Calu3 (cell line): ENCODE measurements around the gene PDGFB. TPM values are rescaled to one million over a fixed set of nuclear protein-coding genes. Genes with fewer than 3 reads are reported as not detected.

ENCODE experiments used
- BruUV-seq: library from RNA; stranded (reverse); fragments of 400-500 nt; replicated peaks from 2 replicates; lab custom pipeline; 2021; lab: Mats Ljungman, UMichigan
- CTCF ChIA-PET: fragments of 300-600 bp; sonication (Branson Sonifier 250); formaldehyde crosslinking; loops from one replicate; lab custom pipeline; 2022; ENCODE audit warnings: antibody characterized with exemption; lab: Charles Lee
- DNase-seq: peaks from one replicate; pipeline ENCODE4 v3.0.0; 2022
- H3K27ac Mint-ChIP-seq: one replicate; pipeline ENCODE4 v1.8.0; 2022; ENCODE audit warnings: mixed read lengths; ENCODE audit not compliant: unreplicated experiment
- H3K27me3 Mint-ChIP-seq: one replicate; pipeline ENCODE4 v1.8.0; 2022; ENCODE audit warnings: mixed read lengths; ENCODE audit not compliant: unreplicated experiment
- H3K36me3 Mint-ChIP-seq: one replicate; pipeline ENCODE4 v1.8.0; 2022; ENCODE audit warnings: mild to moderate bottlenecking, moderate library complexity, mixed read lengths; ENCODE audit not compliant: insufficient read depth, unreplicated experiment
- H3K4me1 Mint-ChIP-seq: one replicate; pipeline ENCODE4 v1.8.0; 2022; ENCODE audit warnings: mild to moderate bottlenecking, low read depth, mixed read lengths; ENCODE audit not compliant: unreplicated experiment
- H3K4me3 Mint-ChIP-seq: one replicate; pipeline ENCODE4 v1.8.0; 2022; ENCODE audit warnings: mild to moderate bottlenecking, low read depth, moderate library complexity, mixed read lengths; ENCODE audit not compliant: unreplicated experiment
- H3K9me3 Mint-ChIP-seq: one replicate; pipeline ENCODE4 v1.8.0; 2022; ENCODE audit warnings: low read depth, mixed read lengths; ENCODE audit not compliant: unreplicated experiment
- intact Hi-C: fragments of 100-400 bp; cut with micrococcal nuclease; formaldehyde crosslinking; loops from one replicate; pipeline ENCODE4 v1.10.0; 2022; ENCODE audit not compliant: unreplicated experiment
- total RNA-seq: library from RNA; stranded (reverse); gene quantifications from 2 replicates; pipeline ENCODE4 v1.2.3, GENCODE V29; 2022
- TF ChIP-seq, protein P1 (sequence below): fragments of 200-600 bp; IDR thresholded peaks from one replicate; pipeline ENCODE4 v1.8.0; 2022; ENCODE audit warnings: antibody characterized with exemption; ENCODE audit not compliant: unreplicated experiment

The PDGFB gene
- total RNA-seq, 1 experiment from 2014 or later, result 25.9 TPM

- peaks cover 35% of the 10 kb centered on the region for H3K36me3 Mint-ChIP-seq
- H3K27me3 Mint-ChIP-seq, result no peaks in the 10 kb centered on the region
- CTCF ChIA-PET, result no interaction called here
- no peak overlapping the region for H3K27ac Mint-ChIP-seq
- H3K4me3 Mint-ChIP-seq, result no peak overlapping the region
- H3K9me3 Mint-ChIP-seq, result no peaks in the 10 kb centered on the region
- no peak for DNase-seq
- H3K4me1 Mint-ChIP-seq, result peaks cover 37% of the 10 kb centered on the region
- TF ChIP-seq, protein P1, sequence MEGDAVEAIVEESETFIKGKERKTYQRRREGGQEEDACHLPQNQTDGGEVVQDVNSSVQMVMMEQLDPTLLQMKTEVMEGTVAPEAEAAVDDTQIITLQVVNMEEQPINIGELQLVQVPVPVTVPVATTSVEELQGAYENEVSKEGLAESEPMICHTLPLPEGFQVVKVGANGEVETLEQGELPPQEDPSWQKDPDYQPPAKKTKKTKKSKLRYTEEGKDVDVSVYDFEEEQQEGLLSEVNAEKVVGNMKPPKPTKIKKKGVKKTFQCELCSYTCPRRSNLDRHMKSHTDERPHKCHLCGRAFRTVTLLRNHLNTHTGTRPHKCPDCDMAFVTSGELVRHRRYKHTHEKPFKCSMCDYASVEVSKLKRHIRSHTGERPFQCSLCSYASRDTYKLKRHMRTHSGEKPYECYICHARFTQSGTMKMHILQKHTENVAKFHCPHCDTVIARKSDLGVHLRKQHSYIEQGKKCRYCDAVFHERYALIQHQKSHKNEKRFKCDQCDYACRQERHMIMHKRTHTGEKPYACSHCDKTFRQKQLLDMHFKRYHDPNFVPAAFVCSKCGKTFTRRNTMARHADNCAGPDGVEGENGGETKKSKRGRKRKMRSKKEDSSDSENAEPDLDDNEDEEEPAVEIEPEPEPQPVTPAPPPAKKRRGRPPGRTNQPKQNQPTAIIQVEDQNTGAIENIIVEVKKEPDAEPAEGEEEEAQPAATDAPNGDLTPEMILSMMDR, result no peak
- intact Hi-C loops, result loop anchor here (10.0 kb wide), 1 partner anchor 74 kb away; no protein-coding TSS in a partner anchor
- BruUV-seq, result no TSS peak
These were observed 4.4 kb upstream of the PDGFB start for GRCh38 chr22:39249086-39249704.

GRCh38 chr22:39248254-39248653, 3.5 kb upstream of the PDGFB start:
- no peak for DNase-seq
- Mint-ChIP-seq H3K4me3 (no peak overlapping the region), H3K9me3 (no peaks in the 10 kb centered on the region), H3K36me3 (peaks cover 39% of the 10 kb centered on the region), H3K4me1 (peaks cover 37% of the 10 kb centered on the region), H3K27me3 (no peaks in the 10 kb centered on the region), H3K27ac (no peak overlapping the region)
- CTCF ChIA-PET, result no interaction called here
- TF ChIP-seq, protein P1, result no peak
- BruUV-seq, result no TSS peak
- intact Hi-C loops, result loop anchor here (10.0 kb wide), 1 partner anchor 73 kb away; no protein-coding TSS in a partner anchor

DNA sequence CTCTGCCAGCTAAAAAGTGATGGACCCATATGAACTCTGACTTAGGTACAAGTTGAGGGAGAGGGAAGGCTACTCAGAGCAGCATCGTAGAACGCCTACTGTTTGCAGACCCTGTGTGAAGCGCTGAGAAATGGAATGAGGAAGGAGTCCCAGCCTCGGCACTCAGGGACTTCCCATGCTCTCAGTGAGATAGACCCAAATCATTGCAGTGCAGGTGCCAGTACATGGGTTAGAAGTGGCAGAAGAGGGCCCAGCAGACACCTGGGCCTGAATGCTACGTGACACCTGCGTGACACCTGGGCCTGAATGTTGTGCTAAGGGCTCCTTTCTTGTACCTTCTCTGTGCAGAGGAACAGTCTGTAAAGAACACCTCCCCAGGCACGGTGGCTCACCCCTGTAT, 2.6 kb upstream of the PDGFB start:
- Mint-ChIP-seq H3K27ac (no peak overlapping the region), H3K9me3 (no peaks in the 10 kb centered on the region), H3K27me3 (no peaks in the 10 kb centered on the region), H3K4me3 (no peak overlapping the region), H3K4me1 (peaks cover 29% of the 10 kb centered on the region), H3K36me3 (peaks cover 39% of the 10 kb centered on the region)
- TF ChIP-seq, protein P1, result no peak
- intact Hi-C loops, result loop anchor here (10.0 kb wide), 1 partner anchor 73 kb away; no protein-coding TSS in a partner anchor
- DNase-seq, result no peak
- BruUV-seq, result no TSS peak
- CTCF ChIA-PET, result no interaction called here

- Mint-ChIP-seq H3K27me3 (no peaks in the 10 kb centered on the region), H3K4me1 (peaks cover 24% of the 10 kb centered on the region), H3K4me3 (no peak overlapping the region), H3K9me3 (no peaks in the 10 kb centered on the region), H3K27ac (no peak overlapping the region), H3K36me3 (peaks cover 38% of the 10 kb centered on the region)
- no TSS peak for BruUV-seq
- TF ChIP-seq, protein P1, result no peak
- CTCF ChIA-PET, result no interaction called here
- DNase-seq, result no peak
- intact Hi-C loops, result loop anchor here (10.0 kb wide), 1 partner anchor 72 kb away; no protein-coding TSS in a partner anchor
These were observed 2.0 kb upstream of the PDGFB start for GRCh38 chr22:39246690-39247332.
